Right ventricle myocardium inferior (tissue), 1 donor: ENCODE data around the gene HOXA7. TPM values are rescaled to one million over a fixed set of nuclear protein-coding genes. Genes with fewer than 3 reads are reported as not detected.

ENCODE experiments used
- ATAC-seq: fragments of 200-7000 bp; cut with Tn5 transposase; one replicate; pipeline ENCODE4 v1.9.1; 2020; ENCODE audit warnings: mild to moderate bottlenecking, moderate library complexity
- DNase-seq: peaks from one replicate; pipeline ENCODE4 v3.0.0; 2021; ENCODE audit errors: missing footprints
- intact Hi-C: fragments of 100-400 bp; cut with DNase I; formaldehyde crosslinking; loops from one replicate; pipeline ENCODE4 v1.11.0; 2022
- total RNA-seq: library from RNA; stranded (reverse); fragmentation: NEBNext Ultra II Directional; extraction: Animal tissue kit (Norgen Biotek cat#: 25700); gene quantifications from one replicate; pipeline ENCODE4 v1.2.1, GENCODE V29; 2021
- donor health status: DM: no; HTN: yes; CAD: no; lungs with severe emphysema.

HOXA7 gene
- total RNA-seq, 1 donor from 2014 or later: not detected

GRCh38 chr7:27173956-27174873 is 17.7 kb upstream of the HOXA7 start, which contains the start of gene HOXA10:
Gene HOXA10, minus strand, starts transcription at chr7:27174320. Its CDS starts 14 bp downstream, at chr7:27174306.
- intact Hi-C loops: no loop called here
- DNase-seq (peak; percentile 54), ATAC-seq (no peak)

GRCh38 chr7:27173511-27173955 is 17.1 kb upstream of the HOXA7 start:
- ATAC-seq (peak; percentile 22), DNase-seq (peak; percentile 82)
- intact Hi-C loops: no loop called here

- intact Hi-C loops: no loop called here
- DNase-seq (peak; percentile 49), ATAC-seq (peak; percentile 15)
These were observed 16.5 kb upstream of the HOXA7 start for GRCh38 chr7:27172823-27173510.

- intact Hi-C loops: no loop called here
- DNase-seq (peak; percentile 40), ATAC-seq (no peak)
These were observed 15.9 kb upstream of the HOXA7 start for GRCh38 chr7:27172315-27172774.

- ATAC-seq (no peak), DNase-seq (peak; percentile 39)
- intact Hi-C loops: no loop called here
These were observed 15.3 kb upstream of the HOXA7 start for GRCh38 chr7:27171637-27172314.

- intact Hi-C loops: no loop called here
- ATAC-seq: no peak
These were observed 14.8 kb upstream of the HOXA7 start for GRCh38 chr7:27171325-27171636.

GRCh38 chr7:27170426-27171324 is 14.2 kb upstream of the HOXA7 start:
- intact Hi-C loops: no loop called here
- no peak for DNase-seq

More at GRCh38 chr7:27171325-27171636, 14.8 kb upstream of the HOXA7 start:
- peak; percentile 44 for DNase-seq

GRCh38 chr7:27169658-27170425 is 13.4 kb upstream of the HOXA7 start:
- no peak for ATAC-seq
- DNase-seq: peak; percentile 31
- intact Hi-C loops: loop anchor here (10.0 kb wide), 1 partner anchor 1285 kb away; no protein-coding TSS in a partner anchor

More at GRCh38 chr7:27170426-27171324, 14.2 kb upstream of the HOXA7 start:
- no peak for ATAC-seq

GRCh38 chr7:27168265-27168947 is 11.9 kb upstream of the HOXA7 start:
- intact Hi-C loops: loop anchor here (10.0 kb wide), 1 partner anchor 1284 kb away; no protein-coding TSS in a partner anchor
- ATAC-seq (no peak), DNase-seq (peak; percentile 60)

GRCh38 chr7:27167916-27168264 is 11.4 kb upstream of the HOXA7 start:
- no peak for DNase-seq

GRCh38 chr7:27166531-27167505 is 10.3 kb upstream of the HOXA7 start:
- intact Hi-C loops: loop anchor here (10.0 kb wide), 1 partner anchor 1282 kb away; no protein-coding TSS in a partner anchor
- peak; percentile 66 for DNase-seq
- ATAC-seq: no peak

More at GRCh38 chr7:27167916-27168264, 11.4 kb upstream of the HOXA7 start:
- no peak for ATAC-seq
- intact Hi-C loops: loop anchor here (10.0 kb wide), 1 partner anchor 1283 kb away; no protein-coding TSS in a partner anchor

GRCh38 chr7:27165996-27166530 is 9.6 kb upstream of the HOXA7 start:
- DNase-seq: peak; percentile 53
- no peak for ATAC-seq
- intact Hi-C loops: loop anchor here (10.0 kb wide), 1 partner anchor 1281 kb away; no protein-coding TSS in a partner anchor

- ATAC-seq (no peak), DNase-seq (peak; percentile 88)
- intact Hi-C loops: loop anchor here (10.0 kb wide), 1 partner anchor 1281 kb away; no protein-coding TSS in a partner anchor
These were observed 8.9 kb upstream of the HOXA7 start, which contains the start of gene HOXA9 for GRCh38 chr7:27165089-27165995. Gene HOXA9, minus strand, starts transcription at chr7:27165537. Its CDS starts 80 bp downstream, at chr7:27165457.
